Adrenal gland (tissue), 5 donors: ENCODE data around the gene FAS.

Experiments used
- POLR2A ChIP-seq, 2 donors: fragments of 450-650 bp; IDR thresholded peaks; one replicate each; pipeline ENCODE4 v1.6.1; 2017; ENCODE audit warnings: antibody characterized with exemption in 2 of 2, mild to moderate bottlenecking in 2 of 2, moderate library complexity in 1 of 2
- TF ChIP-seq, protein P1 (sequence below), 6 experiments: fragments of 450-650 bp in 4 of 6; fragments of 200-600 bp in 2 of 6; sonication (generic) in 1 of 6; IDR thresholded peaks; 1 replicate in 5 of 6; 2 replicates in 1 of 6; pipeline versions ENCODE4 v1.5.1 to v1.8.0; 2016 to 2021; ENCODE audit warnings: antibody characterized with exemption in 6 of 6, mild to moderate bottlenecking in 2 of 6, moderate library complexity in 1 of 6
- donor health status: DM: no; HTN: no; CAD: no.

DNA sequence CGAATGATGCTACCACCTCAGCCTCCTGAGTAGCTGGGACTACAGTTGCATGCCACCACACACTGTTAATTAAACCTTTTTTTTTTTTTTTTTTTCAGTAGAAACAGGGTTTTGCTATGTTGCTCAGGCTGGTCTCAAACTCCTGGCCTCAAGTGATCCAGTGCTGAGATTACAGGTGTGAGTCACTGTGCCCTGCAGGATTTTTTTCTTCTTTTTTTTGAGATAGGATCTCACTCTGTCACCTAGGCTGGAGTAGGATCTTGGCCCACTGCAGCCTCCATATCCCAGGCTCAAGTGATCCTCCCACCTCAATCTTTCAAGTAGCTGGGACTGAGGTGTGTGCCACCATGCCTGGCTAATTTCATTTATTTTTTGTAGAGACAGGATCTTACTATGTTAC is 44.4 kb upstream of the FAS start:
- TF ChIP-seq, protein P1, sequence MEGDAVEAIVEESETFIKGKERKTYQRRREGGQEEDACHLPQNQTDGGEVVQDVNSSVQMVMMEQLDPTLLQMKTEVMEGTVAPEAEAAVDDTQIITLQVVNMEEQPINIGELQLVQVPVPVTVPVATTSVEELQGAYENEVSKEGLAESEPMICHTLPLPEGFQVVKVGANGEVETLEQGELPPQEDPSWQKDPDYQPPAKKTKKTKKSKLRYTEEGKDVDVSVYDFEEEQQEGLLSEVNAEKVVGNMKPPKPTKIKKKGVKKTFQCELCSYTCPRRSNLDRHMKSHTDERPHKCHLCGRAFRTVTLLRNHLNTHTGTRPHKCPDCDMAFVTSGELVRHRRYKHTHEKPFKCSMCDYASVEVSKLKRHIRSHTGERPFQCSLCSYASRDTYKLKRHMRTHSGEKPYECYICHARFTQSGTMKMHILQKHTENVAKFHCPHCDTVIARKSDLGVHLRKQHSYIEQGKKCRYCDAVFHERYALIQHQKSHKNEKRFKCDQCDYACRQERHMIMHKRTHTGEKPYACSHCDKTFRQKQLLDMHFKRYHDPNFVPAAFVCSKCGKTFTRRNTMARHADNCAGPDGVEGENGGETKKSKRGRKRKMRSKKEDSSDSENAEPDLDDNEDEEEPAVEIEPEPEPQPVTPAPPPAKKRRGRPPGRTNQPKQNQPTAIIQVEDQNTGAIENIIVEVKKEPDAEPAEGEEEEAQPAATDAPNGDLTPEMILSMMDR (IDR thresholded peaks at IDR 0.05) = no peak
- TF ChIP-seq POLR2A (IDR thresholded peaks at IDR 0.05) = no peak
